HepG2 (cell line): ENCODE results near the gene NAGS. TPM values are rescaled to one million over a fixed set of nuclear protein-coding genes. Genes with fewer than 3 reads are reported as not detected.

ENCODE experiments used
- BRCA1 ChIP-seq: sonication (generic); formaldehyde crosslinking; IDR thresholded peaks from 2 replicates; pipeline ENCODE4 v1.4.0; 2020; ENCODE audit warnings: missing genetic modification reagents
- JUND ChIP-seq: sonication (generic); formaldehyde crosslinking; IDR thresholded peaks from 2 replicates; pipeline ENCODE4 v1.8.0; 2022; ENCODE audit warnings: mild to moderate bottlenecking, missing genetic modification reagents
- MBD4 ChIP-seq: IDR thresholded peaks from 2 replicates; pipeline ENCODE4 v1.6.1; 2012; ENCODE audit warnings: low read length, inconsistent platforms, borderline replicate concordance
- NFIC ChIP-seq: IDR thresholded peaks from 2 replicates; pipeline ENCODE4 v1.6.1; 2012; ENCODE audit warnings: mild to moderate bottlenecking, low read length, inconsistent platforms
- NPAS2 ChIP-seq: sonication (generic); formaldehyde crosslinking; IDR thresholded peaks from 2 replicates; pipeline ENCODE4 v1.8.0; 2022; ENCODE audit warnings: mild to moderate bottlenecking, missing genetic modification reagents, borderline replicate concordance
- POLR2A ChIP-seq, 2 experiments: IDR thresholded peaks; 2 replicates each; pipeline ENCODE4 v1.6.1; 2011; ENCODE audit warnings: low read depth in 2 of 2, low read length in 2 of 2, mild to moderate bottlenecking in 1 of 2, moderate library complexity in 1 of 2; ENCODE audit not compliant: insufficient read depth in 1 of 2
- RBAK ChIP-seq: sonication (generic); formaldehyde crosslinking; IDR thresholded peaks from 2 replicates; pipeline ENCODE4 v1.5.1; 2020; ENCODE audit warnings: mild to moderate bottlenecking, missing genetic modification reagents
- SUZ12 ChIP-seq: fragments of 150-350 bp; IDR thresholded peaks from 2 replicates; pipeline ENCODE4 v1.6.1; 2014; ENCODE audit warnings: low read depth, low read length
- TBX2 ChIP-seq: sonication (generic); formaldehyde crosslinking; IDR thresholded peaks from 2 replicates; pipeline ENCODE4 v1.5.0; 2020; ENCODE audit warnings: missing genetic modification reagents, mild to moderate bottlenecking, borderline replicate concordance
- TP53 ChIP-seq: sonication (generic); formaldehyde crosslinking; conservative IDR thresholded peaks from 2 replicates; pipeline ENCODE4 v1.4.0; 2020; ENCODE audit warnings: missing genetic modification reagents
- U2AF1 ChIP-seq: fragments of 200-400 bp; formaldehyde crosslinking; optimal IDR thresholded peaks from 2 replicates; pipeline ENCODE3; 2017; ENCODE audit warnings: mild to moderate bottlenecking, low read depth, low read length
- ZNF232 ChIP-seq: sonication (generic); formaldehyde crosslinking; IDR thresholded peaks from 2 replicates; pipeline ENCODE4 v1.4.0; 2020; ENCODE audit warnings: missing genetic modification reagents, borderline replicate concordance
- ZNF557 ChIP-seq: sonication (generic); formaldehyde crosslinking; IDR thresholded peaks from 2 replicates; pipeline ENCODE4 v1.4.0; 2020; ENCODE audit warnings: missing genetic modification reagents
- polyA plus RNA-seq, 8 experiments: library from polyadenylated mRNA; depleted of rRNA in 3 of 8; stranded (reverse) in 7 of 8; unstranded in 1 of 8; fragments of >200 nt; fragmentation: Illumina TruSeq in 4 of 8; extraction: Trizol in 4 of 8; gene quantifications; 2 replicates each; pipeline versions ENCODE4 v1.2.1 to v1.2.3, GENCODE V29; 2011 to 2016; ENCODE audit warnings: low read depth in 4 of 8, missing spikeins in 1 of 8, mixed read lengths in 1 of 8; ENCODE audit not compliant: insufficient read depth in 1 of 8
- total RNA-seq, 5 experiments: library from RNA; depleted of rRNA; stranded (reverse); fragments of >200 nt; fragmentation: Illumina TruSeq; extraction: Trizol; gene quantifications; 2 replicates each; pipeline ENCODE4 v1.2.3, GENCODE V29; 2016; ENCODE audit warnings: low read depth in 1 of 5
- TF ChIP-seq, protein P1 (sequence below): fragments of 450-650 bp; IDR thresholded peaks from 2 replicates; pipeline ENCODE4 v1.6.1; 2016
- TF ChIP-seq, protein P2 (sequence below): sonication (generic); formaldehyde crosslinking; IDR thresholded peaks from 2 replicates; pipeline ENCODE4 v1.4.0; 2020; ENCODE audit warnings: mild to moderate bottlenecking, missing genetic modification reagents
- TF ChIP-seq, protein P3 (sequence below): sonication (generic); formaldehyde crosslinking; IDR thresholded peaks from 2 replicates; pipeline ENCODE4 v1.4.0; 2020; ENCODE audit warnings: missing genetic modification reagents, borderline replicate concordance
- TF ChIP-seq, protein P4 (sequence below): sonication (generic); formaldehyde crosslinking; conservative IDR thresholded peaks from 2 replicates; pipeline ENCODE4 v1.4.0; 2020; ENCODE audit warnings: missing genetic modification reagents

NAGS gene
- total and polyA plus RNA-seq, 2 of the 13 experiments (the other 11 are each of a cell fraction or from before 2014, with no cell fraction given), result 4.3 to 5.1 TPM

DNA sequence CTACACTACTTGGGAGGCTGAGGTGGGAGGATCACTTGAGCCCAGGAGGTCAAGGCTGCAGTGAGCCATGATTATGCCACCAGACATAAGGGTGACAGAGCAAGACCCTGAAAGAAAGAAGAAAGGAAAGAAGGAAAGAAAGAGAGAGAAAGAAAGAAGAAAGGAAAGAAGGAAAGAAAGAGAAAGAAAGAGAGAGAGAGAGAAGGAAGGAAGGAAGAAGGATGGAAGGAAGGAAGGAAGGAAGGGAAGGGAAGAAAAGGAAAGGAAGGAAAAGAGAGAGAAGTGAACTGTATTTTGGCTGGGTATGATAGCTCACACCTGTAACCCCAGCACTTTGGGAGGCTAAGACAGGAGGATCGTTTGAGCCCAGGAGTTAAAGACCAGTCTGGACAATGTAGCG lies 26.3 kb upstream of the NAGS start (continued):
- TF ChIP-seq TP53 (CRISPR knock-in tag), result no peak
- TF ChIP-seq, protein P1, sequence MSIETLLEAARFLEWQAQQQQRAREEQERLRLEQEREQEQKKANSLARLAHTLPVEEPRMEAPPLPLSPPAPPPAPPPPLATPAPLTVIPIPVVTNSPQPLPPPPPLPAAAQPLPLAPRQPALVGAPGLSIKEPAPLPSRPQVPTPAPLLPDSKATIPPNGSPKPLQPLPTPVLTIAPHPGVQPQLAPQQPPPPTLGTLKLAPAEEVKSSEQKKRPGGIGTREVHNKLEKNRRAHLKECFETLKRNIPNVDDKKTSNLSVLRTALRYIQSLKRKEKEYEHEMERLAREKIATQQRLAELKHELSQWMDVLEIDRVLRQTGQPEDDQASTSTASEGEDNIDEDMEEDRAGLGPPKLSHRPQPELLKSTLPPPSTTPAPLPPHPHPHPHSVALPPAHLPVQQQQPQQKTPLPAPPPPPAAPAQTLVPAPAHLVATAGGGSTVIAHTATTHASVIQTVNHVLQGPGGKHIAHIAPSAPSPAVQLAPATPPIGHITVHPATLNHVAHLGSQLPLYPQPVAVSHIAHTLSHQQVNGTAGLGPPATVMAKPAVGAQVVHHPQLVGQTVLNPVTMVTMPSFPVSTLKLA, result no peak
- no peak for TF ChIP-seq BRCA1
- no peak for TF ChIP-seq ZNF557 (CRISPR knock-in tag)
- TF ChIP-seq, protein P2, sequence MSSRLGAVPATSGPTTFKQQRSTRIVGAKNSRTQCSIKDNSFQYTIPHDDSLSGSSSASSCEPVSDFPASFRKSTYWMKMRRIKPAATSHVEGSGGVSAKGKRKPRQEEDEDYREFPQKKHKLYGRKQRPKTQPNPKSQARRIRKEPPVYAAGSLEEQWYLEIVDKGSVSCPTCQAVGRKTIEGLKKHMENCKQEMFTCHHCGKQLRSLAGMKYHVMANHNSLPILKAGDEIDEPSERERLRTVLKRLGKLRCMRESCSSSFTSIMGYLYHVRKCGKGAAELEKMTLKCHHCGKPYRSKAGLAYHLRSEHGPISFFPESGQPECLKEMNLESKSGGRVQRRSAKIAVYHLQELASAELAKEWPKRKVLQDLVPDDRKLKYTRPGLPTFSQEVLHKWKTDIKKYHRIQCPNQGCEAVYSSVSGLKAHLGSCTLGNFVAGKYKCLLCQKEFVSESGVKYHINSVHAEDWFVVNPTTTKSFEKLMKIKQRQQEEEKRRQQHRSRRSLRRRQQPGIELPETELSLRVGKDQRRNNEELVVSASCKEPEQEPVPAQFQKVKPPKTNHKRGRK, result peak; percentile 83; the same call in 1 of the 2 replicates
- TF ChIP-seq RBAK (CRISPR knock-in tag), result no peak
- TF ChIP-seq ZNF232 (CRISPR knock-in tag), result no peak
- no peak for TF ChIP-seq U2AF1
- no peak for TF ChIP-seq TBX2 (CRISPR knock-in tag)
- TF ChIP-seq SUZ12, result no peak
- no peak for TF ChIP-seq MBD4
- TF ChIP-seq, protein P3, sequence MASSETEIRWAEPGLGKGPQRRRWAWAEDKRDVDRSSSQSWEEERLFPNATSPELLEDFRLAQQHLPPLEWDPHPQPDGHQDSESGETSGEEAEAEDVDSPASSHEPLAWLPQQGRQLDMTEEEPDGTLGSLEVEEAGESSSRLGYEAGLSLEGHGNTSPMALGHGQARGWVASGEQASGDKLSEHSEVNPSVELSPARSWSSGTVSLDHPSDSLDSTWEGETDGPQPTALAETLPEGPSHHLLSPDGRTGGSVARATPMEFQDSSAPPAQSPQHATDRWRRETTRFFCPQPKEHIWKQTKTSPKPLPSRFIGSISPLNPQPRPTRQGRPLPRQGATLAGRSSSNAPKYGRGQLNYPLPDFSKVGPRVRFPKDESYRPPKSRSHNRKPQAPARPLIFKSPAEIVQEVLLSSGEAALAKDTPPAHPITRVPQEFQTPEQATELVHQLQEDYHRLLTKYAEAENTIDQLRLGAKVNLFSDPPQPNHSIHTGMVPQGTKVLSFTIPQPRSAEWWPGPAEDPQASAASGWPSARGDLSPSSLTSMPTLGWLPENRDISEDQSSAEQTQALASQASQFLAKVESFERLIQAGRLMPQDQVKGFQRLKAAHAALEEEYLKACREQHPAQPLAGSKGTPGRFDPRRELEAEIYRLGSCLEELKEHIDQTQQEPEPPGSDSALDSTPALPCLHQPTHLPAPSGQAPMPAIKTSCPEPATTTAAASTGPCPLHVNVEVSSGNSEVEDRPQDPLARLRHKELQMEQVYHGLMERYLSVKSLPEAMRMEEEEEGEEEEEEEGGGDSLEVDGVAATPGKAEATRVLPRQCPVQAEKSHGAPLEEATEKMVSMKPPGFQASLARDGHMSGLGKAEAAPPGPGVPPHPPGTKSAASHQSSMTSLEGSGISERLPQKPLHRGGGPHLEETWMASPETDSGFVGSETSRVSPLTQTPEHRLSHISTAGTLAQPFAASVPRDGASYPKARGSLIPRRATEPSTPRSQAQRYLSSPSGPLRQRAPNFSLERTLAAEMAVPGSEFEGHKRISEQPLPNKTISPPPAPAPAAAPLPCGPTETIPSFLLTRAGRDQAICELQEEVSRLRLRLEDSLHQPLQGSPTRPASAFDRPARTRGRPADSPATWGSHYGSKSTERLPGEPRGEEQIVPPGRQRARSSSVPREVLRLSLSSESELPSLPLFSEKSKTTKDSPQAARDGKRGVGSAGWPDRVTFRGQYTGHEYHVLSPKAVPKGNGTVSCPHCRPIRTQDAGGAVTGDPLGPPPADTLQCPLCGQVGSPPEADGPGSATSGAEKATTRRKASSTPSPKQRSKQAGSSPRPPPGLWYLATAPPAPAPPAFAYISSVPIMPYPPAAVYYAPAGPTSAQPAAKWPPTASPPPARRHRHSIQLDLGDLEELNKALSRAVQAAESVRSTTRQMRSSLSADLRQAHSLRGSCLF (CRISPR knock-in tag), result no peak
- TF ChIP-seq, protein P4, sequence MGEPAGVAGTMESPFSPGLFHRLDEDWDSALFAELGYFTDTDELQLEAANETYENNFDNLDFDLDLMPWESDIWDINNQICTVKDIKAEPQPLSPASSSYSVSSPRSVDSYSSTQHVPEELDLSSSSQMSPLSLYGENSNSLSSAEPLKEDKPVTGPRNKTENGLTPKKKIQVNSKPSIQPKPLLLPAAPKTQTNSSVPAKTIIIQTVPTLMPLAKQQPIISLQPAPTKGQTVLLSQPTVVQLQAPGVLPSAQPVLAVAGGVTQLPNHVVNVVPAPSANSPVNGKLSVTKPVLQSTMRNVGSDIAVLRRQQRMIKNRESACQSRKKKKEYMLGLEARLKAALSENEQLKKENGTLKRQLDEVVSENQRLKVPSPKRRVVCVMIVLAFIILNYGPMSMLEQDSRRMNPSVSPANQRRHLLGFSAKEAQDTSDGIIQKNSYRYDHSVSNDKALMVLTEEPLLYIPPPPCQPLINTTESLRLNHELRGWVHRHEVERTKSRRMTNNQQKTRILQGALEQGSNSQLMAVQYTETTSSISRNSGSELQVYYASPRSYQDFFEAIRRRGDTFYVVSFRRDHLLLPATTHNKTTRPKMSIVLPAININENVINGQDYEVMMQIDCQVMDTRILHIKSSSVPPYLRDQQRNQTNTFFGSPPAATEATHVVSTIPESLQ (CRISPR knock-in tag), result no peak
- TF ChIP-seq JUND (CRISPR knock-in tag), result no peak
- no peak for TF ChIP-seq POLR2A (IDR thresholded peaks at IDR 0.05; ENCODE audit: insufficient read depth in 1 of 2, low read depth in 2 of 2, low read length in 2 of 2)
- no peak for TF ChIP-seq NPAS2 (CRISPR knock-in tag)
- no peak for TF ChIP-seq NFIC
- TF ChIP-seq, all 625 proteins: peak for 5
